CD8-positive, alpha-beta memory T cell (primary cell): ENCODE data around the gene RNF187. TPM values are rescaled to one million over a fixed set of nuclear protein-coding genes. Genes with fewer than 3 reads are reported as not detected.
A peak's percentile ranks its signal among the peaks of the same experiment; 100 is the strongest.

Source experiments
- CTCF ChIA-PET: fragments of 350-600 bp; sonication (Branson Sonifier 250); formaldehyde crosslinking; loops from one replicate; lab custom pipeline; 2021; ENCODE audit warnings: antibody characterized with exemption; lab: Charles Lee
- POLR2A ChIA-PET: fragments of 350-600 bp; sonication (Branson Sonifier 250); formaldehyde crosslinking; loops from one replicate; lab custom pipeline; 2021; ENCODE audit warnings: antibody characterized with exemption; lab: Charles Lee
- DNase-seq, 5 donors: peaks; one replicate each; pipeline versions ENCODE4 v3.0.0 to v3.0.0-alpha.2; 2020 to 2022; ENCODE audit warnings: mixed read lengths in 1 of 5
- H3K27ac ChIP-seq: one replicate; pipeline ENCODE4 v1.7.0; 2013; ENCODE audit warnings: low read depth, mild to moderate bottlenecking, low read length, moderate library complexity
- H3K27me3 ChIP-seq: 2 replicates; pipeline ENCODE4 v1.7.0; 2013; ENCODE audit warnings: low read length, mild to moderate bottlenecking; ENCODE audit not compliant: insufficient read depth, poor library complexity, severe bottlenecking
- H3K36me3 ChIP-seq: 2 replicates; pipeline ENCODE4 v1.7.0; 2013; ENCODE audit warnings: mild to moderate bottlenecking, low read length, moderate library complexity; ENCODE audit not compliant: insufficient read depth
- H3K4me1 ChIP-seq: 2 replicates; pipeline ENCODE4 v1.7.0; 2013; ENCODE audit warnings: mild to moderate bottlenecking, low read length, moderate library complexity; ENCODE audit not compliant: insufficient read depth
- H3K4me3 ChIP-seq: 2 replicates; pipeline ENCODE4 v1.7.0; 2013; ENCODE audit warnings: mild to moderate bottlenecking, low read length
- H3K9me3 ChIP-seq: 2 replicates; pipeline ENCODE4 v1.7.0; 2013; ENCODE audit warnings: mild to moderate bottlenecking, low read length
- H3K27ac Mint-ChIP-seq, 8 donors: one replicate each; pipeline ENCODE4 v1.8.0; 2020 to 2021; ENCODE audit warnings: mixed read lengths in 8 of 8, mild to moderate bottlenecking in 6 of 8, inconsistent platforms in 3 of 8, moderate library complexity in 3 of 8
- H3K27me3 Mint-ChIP-seq, 2 donors: one replicate each; pipeline ENCODE4 v1.8.0; 2020 to 2021; ENCODE audit warnings: mixed read lengths in 2 of 2, mild to moderate bottlenecking in 1 of 2, moderate library complexity in 1 of 2
- H3K36me3 Mint-ChIP-seq, 3 donors: one replicate each; pipeline ENCODE4 v1.8.0; 2020 to 2021; ENCODE audit warnings: mixed read lengths in 3 of 3, inconsistent platforms in 1 of 3, mild to moderate bottlenecking in 1 of 3
- H3K4me1 Mint-ChIP-seq, 3 donors: one replicate each; pipeline ENCODE4 v1.8.0; 2020 to 2021; ENCODE audit warnings: mixed read lengths in 3 of 3, inconsistent platforms in 1 of 3, mild to moderate bottlenecking in 1 of 3
- H3K4me3 Mint-ChIP-seq, 7 donors: one replicate each; pipeline ENCODE4 v1.8.0; 2020 to 2021; ENCODE audit warnings: mixed read lengths in 7 of 7, mild to moderate bottlenecking in 6 of 7, moderate library complexity in 4 of 7, inconsistent platforms in 2 of 7
- H3K9me3 Mint-ChIP-seq, 5 donors: one replicate each; pipeline ENCODE4 v1.8.0; 2020 to 2022; ENCODE audit warnings: mixed read lengths in 5 of 5, mild to moderate bottlenecking in 3 of 5, moderate library complexity in 2 of 5, inconsistent platforms in 1 of 5
- polyA plus RNA-seq: library from polyadenylated mRNA; unstranded; fragments of 300-500 nt; fragmentation: Illumina TruSeq; gene quantifications from one replicate; pipeline ENCODE4 v1.2.3, GENCODE V29; 2021
- total RNA-seq, 2 experiments: library from RNA; stranded (reverse); gene quantifications; one replicate each; pipeline ENCODE4 v1.2.3, GENCODE V29; 2021

Gene RNF187
- total and polyA plus RNA-seq, 3 experiments from 2014 or later, result 56.7 to 129 (median 128) TPM

GRCh38 chr1:228446852-228447251 lies 40.3 kb upstream of the RNF187 start:
- H3K4me3 ChIP-seq, result no peak overlapping the region
- Mint-ChIP-seq H3K27ac (no peak overlapping the region), H3K4me3 (peak overlapping the region in 6 of 7 donors; percentile 6 to 54 (median 32)), H3K36me3 (no peaks in the 10 kb centered on the region), H3K4me1 (peaks cover 11 to 15% (median 11%) of the 10 kb centered on the region in 3 donors), H3K9me3 (peaks cover 0 to 2% (median 0%) of the 10 kb centered on the region in 5 donors), H3K27me3 (peaks cover 43 to 45% of the 10 kb centered on the region in 2 donors)
- H3K4me1 ChIP-seq, result peaks cover 13% of the 10 kb centered on the region
- H3K36me3 ChIP-seq, result no peaks in the 10 kb centered on the region
- POLR2A ChIA-PET, result interaction anchor here (1.1 kb wide), 1 partner anchor 10 kb away, joined by 3 read pairs; no protein-coding TSS in a partner anchor
- no peaks in the 10 kb centered on the region for H3K9me3 ChIP-seq
- no peak for DNase-seq
- H3K27ac ChIP-seq, result no peak overlapping the region
- CTCF ChIA-PET, result interaction anchor here (1.7 kb wide), 1 partner anchor 11 kb away, joined by 8 read pairs; a partner anchor contains a TSS
- H3K27me3 ChIP-seq, result peaks cover 29% of the 10 kb centered on the region

GRCh38 chr1:228448372-228448771 lies 38.8 kb upstream of the RNF187 start:
- POLR2A ChIA-PET, result interaction anchor here (0.8 to 1.0 kb wide), 2 partner anchors 9 to 10 kb away, joined by 3 to 7 read pairs; a partner anchor contains a TSS
- peaks cover 0 to 2% (median 0%) of the 10 kb centered on the region in 5 donors for H3K9me3 Mint-ChIP-seq
- no peak overlapping the region for H3K4me3 ChIP-seq
- no peaks in the 10 kb centered on the region for H3K9me3 ChIP-seq
- H3K27me3 ChIP-seq, result peaks cover 29% of the 10 kb centered on the region
- peaks cover 0 to 3% (median 0%) of the 10 kb centered on the region in 3 donors for H3K36me3 Mint-ChIP-seq
- CTCF ChIA-PET, result interaction anchor here (0.9 kb wide), 1 partner anchor 10 kb away, joined by 3 read pairs; no protein-coding TSS in a partner anchor
- H3K4me1 Mint-ChIP-seq, result peaks cover 11 to 19% (median 13%) of the 10 kb centered on the region in 3 donors
- H3K27ac Mint-ChIP-seq, result no peak overlapping the region
- no peak for DNase-seq
- peaks cover 13% of the 10 kb centered on the region for H3K4me1 ChIP-seq
- H3K27me3 Mint-ChIP-seq, result peaks cover 32 to 33% of the 10 kb centered on the region in 2 donors
- H3K36me3 ChIP-seq, result no peaks in the 10 kb centered on the region
- H3K27ac ChIP-seq, result no peak overlapping the region
- H3K4me3 Mint-ChIP-seq, result no peak overlapping the region

GRCh38 chr1:228450200-228450599 lies 37.0 kb upstream of the RNF187 start:
- Histone ChIP-seq H3K4me3 (no peak overlapping the region), H3K9me3 (no peaks in the 10 kb centered on the region), H3K27ac (no peak overlapping the region), H3K4me1 (peaks cover 14% of the 10 kb centered on the region), H3K36me3 (no peaks in the 10 kb centered on the region), H3K27me3 (peaks cover 11% of the 10 kb centered on the region)
- Mint-ChIP-seq H3K9me3 (peaks cover 0 to 2% (median 0%) of the 10 kb centered on the region in 5 donors), H3K4me1 (peaks cover 12 to 22% (median 17%) of the 10 kb centered on the region in 3 donors), H3K4me3 (no peak overlapping the region), H3K27ac (no peak overlapping the region), H3K27me3 (peaks cover 16 to 17% of the 10 kb centered on the region in 2 donors), H3K36me3 (peaks cover 0 to 9% (median 0%) of the 10 kb centered on the region in 3 donors)
- no peak for DNase-seq
- ChIA-PET CTCF (no interaction called here), POLR2A (no interaction called here)

- no peaks in the 10 kb centered on the region for H3K9me3 Mint-ChIP-seq
- CTCF ChIA-PET, result no interaction called here
- H3K4me1 ChIP-seq, result peaks cover 21% of the 10 kb centered on the region
- H3K4me3 ChIP-seq, result no peak overlapping the region
- DNase-seq, result no peak
- no peaks in the 10 kb centered on the region for H3K27me3 ChIP-seq
- H3K9me3 ChIP-seq, result no peaks in the 10 kb centered on the region
- peaks cover 0 to 10% (median 0%) of the 10 kb centered on the region in 3 donors for H3K36me3 Mint-ChIP-seq
- H3K27ac Mint-ChIP-seq, result peak overlapping the region in 1 of 8 donors; percentile 84
- peak overlapping the region in 1 of 7 donors; percentile 64 for H3K4me3 Mint-ChIP-seq
- POLR2A ChIA-PET, result interaction anchor here (0.6 kb wide), 1 partner anchor 45 kb away, joined by 6 read pairs; no protein-coding TSS in a partner anchor
- peaks cover 21 to 31% (median 29%) of the 10 kb centered on the region in 3 donors for H3K4me1 Mint-ChIP-seq
- peaks cover 0 to 1% of the 10 kb centered on the region in 2 donors for H3K27me3 Mint-ChIP-seq
- H3K27ac ChIP-seq, result no peak overlapping the region
- H3K36me3 ChIP-seq, result no peaks in the 10 kb centered on the region
Measured at GRCh38 chr1:228452194-228453021, 34.8 kb upstream of the RNF187 start.

- no peak overlapping the region for H3K4me3 ChIP-seq
- no peak overlapping the region for H3K27ac ChIP-seq
- H3K27ac Mint-ChIP-seq, result peak overlapping the region in 1 of 8 donors; percentile 93
- H3K4me1 ChIP-seq, result peaks cover 22% of the 10 kb centered on the region
- peaks cover 0 to 16% (median 0%) of the 10 kb centered on the region in 3 donors for H3K36me3 Mint-ChIP-seq
- H3K9me3 ChIP-seq, result no peaks in the 10 kb centered on the region
- H3K4me3 Mint-ChIP-seq, result no peak overlapping the region
- H3K27me3 ChIP-seq, result no peaks in the 10 kb centered on the region
- peaks cover 0 to 1% of the 10 kb centered on the region in 2 donors for H3K27me3 Mint-ChIP-seq
- ChIA-PET CTCF (no interaction called here), POLR2A (no interaction called here)
- H3K36me3 ChIP-seq, result no peaks in the 10 kb centered on the region
- no peaks in the 10 kb centered on the region for H3K9me3 Mint-ChIP-seq
- DNase-seq, result no peak
- peaks cover 23 to 35% (median 35%) of the 10 kb centered on the region in 3 donors for H3K4me1 Mint-ChIP-seq
Measured at GRCh38 chr1:228453022-228453560, 34.1 kb upstream of the RNF187 start.

GRCh38 chr1:228453614-228454013 lies 33.6 kb upstream of the RNF187 start:
- no peaks in the 10 kb centered on the region for H3K36me3 ChIP-seq
- no peak overlapping the region for H3K27ac ChIP-seq
- H3K27me3 ChIP-seq, result no peaks in the 10 kb centered on the region
- no peak overlapping the region for H3K4me3 ChIP-seq
- peak overlapping the region in 1 of 8 donors; percentile 93 for H3K27ac Mint-ChIP-seq
- DNase-seq, result no peak
- H3K4me1 ChIP-seq, result peaks cover 26% of the 10 kb centered on the region
- H3K9me3 ChIP-seq, result no peaks in the 10 kb centered on the region
- peaks cover 0 to 2% (median 0%) of the 10 kb centered on the region in 5 donors for H3K9me3 Mint-ChIP-seq
- CTCF ChIA-PET, result no interaction called here
- peaks cover 0 to 20% (median 0%) of the 10 kb centered on the region in 3 donors for H3K36me3 Mint-ChIP-seq
- POLR2A ChIA-PET, result no interaction called here
- H3K4me3 Mint-ChIP-seq, result no peak overlapping the region
- H3K27me3 Mint-ChIP-seq, result peaks cover 0 to 6% of the 10 kb centered on the region in 2 donors
- H3K4me1 Mint-ChIP-seq, result peaks cover 28 to 41% (median 40%) of the 10 kb centered on the region in 3 donors

- CTCF ChIA-PET, result no interaction called here
- Histone ChIP-seq H3K9me3 (no peaks in the 10 kb centered on the region), H3K4me1 (peaks cover 28% of the 10 kb centered on the region), H3K27ac (no peak overlapping the region), H3K27me3 (no peaks in the 10 kb centered on the region), H3K4me3 (no peak overlapping the region), H3K36me3 (no peaks in the 10 kb centered on the region)
- DNase-seq, result no peak
- Mint-ChIP-seq H3K4me1 (peaks cover 29 to 44% (median 43%) of the 10 kb centered on the region in 3 donors), H3K27me3 (peaks cover 0 to 9% of the 10 kb centered on the region in 2 donors), H3K27ac (peak overlapping the region in 3 of 8 donors; percentile 17 to 50 (median 37)), H3K4me3 (peak overlapping the region in 2 of 7 donors; percentile 22 to 35), H3K9me3 (peaks cover 0 to 2% (median 0%) of the 10 kb centered on the region in 5 donors), H3K36me3 (peaks cover 0 to 20% (median 0%) of the 10 kb centered on the region in 3 donors)
- POLR2A ChIA-PET, result no interaction called here
Measured at GRCh38 chr1:228454238-228454637, 32.9 kb upstream of the RNF187 start.
